Gastroesophageal sphincter (tissue), 3 donors: ENCODE measurements around the gene DLX6.

ENCODE experiments used
- EP300 ChIP-seq: sonication (generic); formaldehyde crosslinking; IDR thresholded peaks from one replicate; pipeline ENCODE4 v1.6.1; 2017; ENCODE audit warnings: antibody characterized with exemption, mild to moderate bottlenecking
- POLR2A ChIP-seq, 2 donors: fragments of 450-650 bp; IDR thresholded peaks; one replicate each; pipeline ENCODE4 v1.6.1; 2017; ENCODE audit warnings: antibody characterized with exemption in 2 of 2, mild to moderate bottlenecking in 2 of 2, moderate library complexity in 1 of 2
- POLR2AphosphoS5 ChIP-seq: sonication (generic); formaldehyde crosslinking; IDR thresholded peaks from one replicate; pipeline ENCODE4 v1.6.1; 2017; ENCODE audit warnings: antibody characterized with exemption
- TF ChIP-seq, protein P1 (sequence below), 4 experiments: fragments of 200-600 bp in 2 of 4; fragments of 450-650 bp in 2 of 4; sonication (generic) in 1 of 4; IDR thresholded peaks; one replicate each; pipeline ENCODE4 v1.5.1; 2017 to 2019; ENCODE audit warnings: antibody characterized with exemption in 4 of 4, mild to moderate bottlenecking in 2 of 4, moderate library complexity in 2 of 4

DNA sequence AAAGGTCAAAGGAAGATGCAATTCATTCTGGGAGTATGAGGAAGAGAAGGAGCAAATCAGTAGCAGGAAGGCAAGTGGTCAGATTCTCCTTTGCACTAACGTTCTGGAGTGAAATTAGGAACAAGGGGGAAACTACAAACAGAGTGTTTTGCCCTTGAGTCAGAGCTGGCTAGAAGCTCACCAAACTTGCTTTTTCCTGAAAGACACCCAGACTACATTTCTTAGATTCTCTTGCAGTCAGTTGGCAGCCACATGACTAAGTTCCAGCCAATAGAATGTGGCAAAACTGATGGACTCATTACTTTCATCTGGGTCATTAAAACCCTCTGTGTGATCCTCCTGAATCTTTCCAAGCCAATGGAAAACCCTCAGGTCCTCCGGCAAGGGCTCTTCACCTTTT, 37.9 kb downstream of the DLX6 start:
- TF ChIP-seq, protein P1, sequence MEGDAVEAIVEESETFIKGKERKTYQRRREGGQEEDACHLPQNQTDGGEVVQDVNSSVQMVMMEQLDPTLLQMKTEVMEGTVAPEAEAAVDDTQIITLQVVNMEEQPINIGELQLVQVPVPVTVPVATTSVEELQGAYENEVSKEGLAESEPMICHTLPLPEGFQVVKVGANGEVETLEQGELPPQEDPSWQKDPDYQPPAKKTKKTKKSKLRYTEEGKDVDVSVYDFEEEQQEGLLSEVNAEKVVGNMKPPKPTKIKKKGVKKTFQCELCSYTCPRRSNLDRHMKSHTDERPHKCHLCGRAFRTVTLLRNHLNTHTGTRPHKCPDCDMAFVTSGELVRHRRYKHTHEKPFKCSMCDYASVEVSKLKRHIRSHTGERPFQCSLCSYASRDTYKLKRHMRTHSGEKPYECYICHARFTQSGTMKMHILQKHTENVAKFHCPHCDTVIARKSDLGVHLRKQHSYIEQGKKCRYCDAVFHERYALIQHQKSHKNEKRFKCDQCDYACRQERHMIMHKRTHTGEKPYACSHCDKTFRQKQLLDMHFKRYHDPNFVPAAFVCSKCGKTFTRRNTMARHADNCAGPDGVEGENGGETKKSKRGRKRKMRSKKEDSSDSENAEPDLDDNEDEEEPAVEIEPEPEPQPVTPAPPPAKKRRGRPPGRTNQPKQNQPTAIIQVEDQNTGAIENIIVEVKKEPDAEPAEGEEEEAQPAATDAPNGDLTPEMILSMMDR (IDR thresholded peaks at IDR 0.05) = no peak
- no peak for TF ChIP-seq POLR2AphosphoS5
- no peak for TF ChIP-seq POLR2A (IDR thresholded peaks at IDR 0.05)
- TF ChIP-seq EP300 = no peak
